ENCODE data around the gene LUZP2.

LUZP2 gene

GRCh38 chr11:24687531-24688147 lies 190.8 kb downstream of the LUZP2 start:
- H3K9me3 ChIP-seq = no peaks in the 10 kb centered on the region
- DNase-seq = no peak
- intact Hi-C loops (cut with DNase I; ENCODE audit: low total_unique reads) = no loop called here
- TF ChIP-seq CTCF (IDR thresholded peaks at IDR 0.05) = no peak
- H3K27ac ChIP-seq = no peak overlapping the region
- H3K27me3 ChIP-seq = no peaks in the 10 kb centered on the region
- no peaks in the 10 kb centered on the region for H3K4me1 ChIP-seq
- no peak overlapping the region for H3K4me3 ChIP-seq
- H3K36me3 ChIP-seq = no peaks in the 10 kb centered on the region

GRCh38 chr11:24688981-24689380 lies 192.1 kb downstream of the LUZP2 start:
- DNase-seq = no peak
- intact Hi-C loops (cut with DNase I; ENCODE audit: low total_unique reads) = no loop called here
- Histone ChIP-seq H3K4me1 (no peaks in the 10 kb centered on the region), H3K9me3 (no peaks in the 10 kb centered on the region), H3K36me3 (no peaks in the 10 kb centered on the region), H3K4me3 (no peak overlapping the region), H3K27ac (no peak overlapping the region), H3K27me3 (no peaks in the 10 kb centered on the region)
- no peak for TF ChIP-seq CTCF (IDR thresholded peaks at IDR 0.05)

- no peak for DNase-seq
- H3K27me3 ChIP-seq = no peaks in the 10 kb centered on the region
- intact Hi-C loops (cut with DNase I; ENCODE audit: low total_unique reads) = no loop called here
- no peaks in the 10 kb centered on the region for H3K4me1 ChIP-seq
- no peaks in the 10 kb centered on the region for H3K36me3 ChIP-seq
- peaks cover 0 to 5% (median 0%) of the 10 kb centered on the region in 3 donors for H3K9me3 ChIP-seq
- no peak overlapping the region for H3K27ac ChIP-seq
- H3K4me3 ChIP-seq = no peak overlapping the region
- TF ChIP-seq CTCF (IDR thresholded peaks at IDR 0.05) = no peak
Observed at GRCh38 chr11:24697522-24698111, 200.8 kb downstream of the LUZP2 start.

GRCh38 chr11:24704716-24705115 lies 207.9 kb downstream of the LUZP2 start:
- TF ChIP-seq CTCF (IDR thresholded peaks at IDR 0.05) = no peak
- Histone ChIP-seq H3K9me3 (no peaks in the 10 kb centered on the region), H3K36me3 (no peaks in the 10 kb centered on the region), H3K4me1 (no peaks in the 10 kb centered on the region), H3K4me3 (no peak overlapping the region), H3K27me3 (no peaks in the 10 kb centered on the region), H3K27ac (no peak overlapping the region)
- intact Hi-C loops (cut with DNase I; ENCODE audit: low total_unique reads) = no loop called here
- DNase-seq = no peak

DNA sequence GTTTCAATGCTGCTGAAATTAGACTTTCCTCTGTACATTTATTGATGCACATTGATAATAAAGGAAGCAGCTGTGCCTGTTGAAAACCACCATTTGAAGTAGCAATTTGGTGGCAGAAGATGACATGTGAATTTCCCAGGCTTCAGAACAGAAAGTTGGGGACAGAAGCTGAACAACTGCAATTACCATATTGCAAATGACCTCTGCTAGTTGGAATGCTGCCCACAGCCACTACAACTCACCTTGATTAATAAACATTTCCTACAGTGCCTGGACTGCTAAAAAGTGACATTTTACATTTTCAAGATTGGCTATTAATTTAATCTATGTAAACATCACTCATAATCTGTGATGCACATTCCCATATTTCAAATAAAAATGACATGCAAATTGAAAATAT lies 208.6 kb downstream of the LUZP2 start:
- intact Hi-C loops (cut with DNase I; ENCODE audit: low total_unique reads) = no loop called here
- Histone ChIP-seq H3K36me3 (no peaks in the 10 kb centered on the region), H3K4me1 (no peaks in the 10 kb centered on the region), H3K27ac (no peak overlapping the region), H3K27me3 (no peaks in the 10 kb centered on the region), H3K4me3 (no peak overlapping the region), H3K9me3 (no peaks in the 10 kb centered on the region)
- DNase-seq = no peak
- TF ChIP-seq CTCF (IDR thresholded peaks at IDR 0.05) = no peak

Data from tibial artery (tissue), 4 donors.